ENCODE data around the gene NCAM2.
"Not testable (repeated sequence)": the region's sequence is repeated elsewhere in the genome, so short reads cannot be mapped to it uniquely, and the experiment has no call there.

NCAM2 gene

DNA sequence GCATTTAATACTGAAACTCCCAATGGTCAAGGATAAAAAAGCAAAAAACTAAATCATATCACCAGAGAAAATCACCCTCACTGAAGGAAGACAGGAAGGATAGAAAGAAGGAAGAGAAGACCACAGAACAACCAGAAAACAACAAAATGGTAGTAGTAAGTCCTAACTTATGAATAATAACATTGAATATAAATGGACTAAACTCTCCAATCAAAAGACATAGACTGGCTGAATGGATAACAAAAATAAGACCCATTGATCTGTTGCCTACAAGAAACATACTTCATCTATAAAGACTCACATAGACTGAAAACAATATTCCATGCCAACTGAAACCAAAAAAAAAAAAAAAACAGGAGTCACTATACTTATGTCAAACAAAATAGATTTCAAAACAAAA lies 347.7 kb downstream of the NCAM2 start:
- DNase-seq = no peak

DNA sequence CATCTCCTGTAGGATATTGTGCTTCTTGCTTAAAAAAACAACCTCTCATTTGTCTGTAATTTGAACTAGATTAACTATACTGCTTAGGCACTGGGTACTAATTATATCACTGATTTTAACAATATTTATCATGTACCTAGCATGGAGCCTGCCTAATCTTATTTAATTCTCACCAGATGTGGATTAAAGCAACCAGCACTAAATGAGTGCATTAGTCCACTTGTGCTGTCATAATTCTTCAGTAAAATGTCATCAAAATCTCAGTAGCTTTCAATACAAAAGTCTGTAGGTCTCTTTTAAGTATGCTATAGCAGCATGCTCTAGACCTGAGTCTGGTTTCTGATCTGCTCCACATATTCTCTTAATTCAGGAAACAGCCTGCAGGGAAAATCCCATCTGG lies 368.1 kb downstream of the NCAM2 start:
- no peak for DNase-seq

DNA sequence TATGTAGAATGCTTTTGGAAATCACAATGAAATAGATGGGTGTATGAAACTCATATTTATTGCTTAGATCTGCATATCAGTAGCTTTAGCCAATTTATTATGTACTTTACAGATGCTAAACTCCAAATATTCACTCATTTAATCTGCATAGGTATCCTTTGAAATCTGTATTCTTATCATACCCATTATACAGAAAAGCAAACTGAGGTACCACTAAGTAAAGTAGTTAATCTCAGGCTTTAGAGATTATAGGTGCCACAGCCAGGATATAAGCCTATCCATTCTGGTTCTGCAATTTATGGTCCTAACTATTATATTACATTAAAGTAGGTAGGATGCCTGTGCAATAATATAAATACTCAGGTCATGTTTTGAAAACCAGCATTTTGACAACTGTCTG lies 369.4 kb downstream of the NCAM2 start:
- DNase-seq = no peak

DNA sequence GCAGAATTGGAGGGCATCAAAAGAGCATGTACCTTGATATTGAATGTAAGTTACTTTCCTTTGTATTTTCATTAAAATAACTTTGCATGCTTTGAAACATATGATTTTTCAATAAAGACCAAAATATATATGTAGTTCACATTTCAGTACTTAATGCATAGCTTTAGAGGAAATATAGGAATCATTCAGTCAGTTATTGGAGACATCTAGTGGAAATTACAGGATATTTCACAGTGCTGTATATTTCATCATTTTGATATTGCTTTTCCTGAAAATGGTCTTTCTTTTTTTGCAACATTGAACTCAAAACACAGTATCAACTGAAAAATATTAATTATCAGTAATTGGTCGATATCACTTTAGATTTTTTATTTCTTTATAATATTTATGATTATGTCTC lies 375.8 kb downstream of the NCAM2 start:
- DNase-seq = no peak

- DNase-seq = no peak
Measured at GRCh38 chr21:21383126-21383525, 384.9 kb downstream of the NCAM2 start.

- no peak for DNase-seq
Measured at GRCh38 chr21:21384977-21385376, 386.8 kb downstream of the NCAM2 start.

DNA sequence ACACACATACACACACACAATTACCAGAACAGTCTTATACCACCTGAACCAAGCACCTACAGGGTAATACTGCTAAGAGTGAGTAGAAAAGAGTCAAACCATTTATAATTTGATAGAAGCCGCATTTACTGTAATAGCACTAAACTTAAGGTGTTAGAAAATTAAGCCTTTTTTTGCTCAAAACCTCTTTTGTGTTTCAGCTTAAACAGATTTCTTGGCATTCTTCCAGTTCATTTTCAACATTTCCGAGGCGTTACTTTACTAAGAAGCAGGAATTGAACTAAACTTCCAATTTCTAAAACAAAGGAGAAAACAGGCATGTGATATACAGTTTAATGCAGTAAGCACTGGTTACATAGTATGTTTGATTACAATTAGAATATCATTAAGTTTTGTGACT lies 387.2 kb downstream of the NCAM2 start:
- DNase-seq = no peak

GRCh38 chr21:21387916-21388315 lies 389.7 kb downstream of the NCAM2 start:
- DNase-seq = no peak

- no peak for DNase-seq
Measured at GRCh38 chr21:21394064-21394463, 395.9 kb downstream of the NCAM2 start.

GRCh38 chr21:21396424-21396823 lies 398.2 kb downstream of the NCAM2 start:
- no peak for DNase-seq

- DNase-seq = no peak
Measured at GRCh38 chr21:21397464-21397863, 399.3 kb downstream of the NCAM2 start.

DNA sequence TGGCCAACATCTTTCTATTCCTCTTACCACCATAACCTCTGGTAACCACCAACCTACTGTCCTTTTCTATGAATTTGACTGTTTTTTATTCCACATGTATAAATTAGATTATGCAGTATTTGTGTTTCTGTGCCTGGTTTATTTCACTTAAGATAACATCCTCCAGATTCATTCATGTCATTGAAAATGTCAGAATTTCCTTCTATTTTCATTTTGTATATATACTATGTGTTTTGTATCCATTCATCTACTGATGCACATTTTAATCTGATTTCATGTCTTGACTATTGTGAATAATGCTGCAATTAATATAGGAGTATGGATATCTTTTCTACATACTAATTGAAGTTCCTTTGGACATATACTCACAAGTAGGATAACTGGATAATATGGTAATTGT lies 403.2 kb downstream of the NCAM2 start:
- no peak for DNase-seq

- not testable (repeated sequence) for DNase-seq
Measured at GRCh38 chr21:21402187-21402586, 404.0 kb downstream of the NCAM2 start.

- DNase-seq = not testable (repeated sequence)
Measured at GRCh38 chr21:21404261-21404660, 406.1 kb downstream of the NCAM2 start.

- no peak for DNase-seq
Measured at GRCh38 chr21:21406921-21407320, 408.7 kb downstream of the NCAM2 start.

DNA sequence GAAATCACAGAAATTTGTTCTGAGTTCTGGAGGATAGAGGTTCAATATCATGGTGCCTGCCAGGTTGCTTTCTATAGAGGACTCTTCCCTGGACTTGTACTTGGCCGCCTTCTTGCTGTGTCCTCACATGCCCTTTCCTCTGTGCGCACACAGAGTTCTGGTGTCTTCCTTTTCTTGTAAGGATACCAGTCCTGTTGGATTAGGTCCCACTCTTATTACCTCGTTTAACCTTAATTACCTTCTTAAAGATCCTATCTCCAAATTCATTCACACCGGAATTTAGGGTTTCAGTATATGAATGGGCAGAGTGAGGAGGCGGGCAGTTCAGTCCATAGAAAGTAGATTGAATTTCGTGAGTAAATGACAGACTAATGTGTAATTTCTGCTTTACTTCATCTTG lies 413.9 kb downstream of the NCAM2 start:
- no peak for DNase-seq

- no peak for DNase-seq
Measured at GRCh38 chr21:21415741-21416140, 417.5 kb downstream of the NCAM2 start.

DNA sequence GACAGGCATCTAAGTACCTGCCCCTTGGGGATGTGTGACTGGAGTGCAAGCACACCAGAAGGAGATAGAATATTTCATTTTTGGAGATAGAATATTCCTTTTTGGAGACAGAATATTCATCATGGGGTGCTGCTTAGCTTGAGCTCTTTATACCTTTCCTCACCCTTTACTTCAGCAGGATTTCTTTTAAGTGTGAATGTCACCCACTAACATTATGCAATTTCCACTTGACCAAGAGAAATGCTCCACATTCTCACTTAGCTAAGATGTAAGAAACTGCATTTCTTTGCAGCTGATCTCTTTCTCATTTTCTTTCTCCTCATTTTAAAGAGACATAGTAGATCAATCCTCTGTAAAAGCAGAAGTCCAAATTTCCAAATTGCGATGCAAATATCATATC lies 436.7 kb downstream of the NCAM2 start:
- DNase-seq = no peak

GRCh38 chr21:21436012-21436534 lies 437.9 kb downstream of the NCAM2 start:
- DNase-seq = no peak

GRCh38 chr21:21439761-21440160 lies 441.6 kb downstream of the NCAM2 start:
- DNase-seq = no peak

DNA sequence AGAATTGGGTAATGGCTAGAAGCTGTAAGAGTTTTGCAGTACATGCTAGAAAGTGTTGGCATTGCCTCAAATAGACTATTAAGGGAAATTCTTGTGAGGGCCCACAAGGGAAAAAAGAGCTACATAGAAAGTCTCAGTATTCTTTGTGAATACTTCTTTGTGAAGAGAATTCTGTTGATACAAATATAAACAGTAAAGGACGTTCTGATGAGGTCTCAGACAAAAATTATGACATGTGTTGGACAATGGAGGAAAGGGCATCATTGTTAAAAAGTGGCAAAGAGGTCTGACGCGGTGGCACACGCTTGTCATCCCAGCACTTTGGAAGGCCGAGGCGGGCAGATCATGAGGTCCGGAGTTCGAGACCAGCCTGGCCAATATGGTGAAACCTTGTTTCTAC lies 458.9 kb downstream of the NCAM2 start:
- no peak for DNase-seq

DNA sequence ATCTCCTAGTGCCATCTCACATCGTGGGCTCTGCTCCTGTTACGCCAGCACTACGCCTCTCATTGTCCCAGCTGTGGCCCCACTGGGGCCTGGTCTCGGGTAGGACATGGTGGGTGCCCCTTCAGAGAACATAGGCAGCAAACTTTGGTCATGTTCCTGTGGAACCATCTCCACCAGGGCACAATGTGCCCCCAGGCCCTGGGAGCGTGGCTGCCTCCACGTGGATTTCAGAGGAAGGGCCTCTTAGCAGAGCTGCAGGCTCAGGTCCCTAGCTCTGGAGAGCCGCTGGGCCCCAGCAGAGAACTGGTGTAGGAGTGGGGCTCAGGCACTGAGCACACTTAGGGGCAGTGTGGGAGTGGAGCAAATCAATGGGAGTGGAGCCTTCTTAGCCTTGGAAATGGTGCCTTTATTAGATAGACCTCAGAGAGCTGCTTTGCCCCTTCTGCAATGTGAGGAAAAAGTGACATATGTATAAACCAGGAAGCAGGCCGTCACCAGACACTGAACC lies 460.0 kb downstream of the NCAM2 start:
- no peak for DNase-seq

DNA sequence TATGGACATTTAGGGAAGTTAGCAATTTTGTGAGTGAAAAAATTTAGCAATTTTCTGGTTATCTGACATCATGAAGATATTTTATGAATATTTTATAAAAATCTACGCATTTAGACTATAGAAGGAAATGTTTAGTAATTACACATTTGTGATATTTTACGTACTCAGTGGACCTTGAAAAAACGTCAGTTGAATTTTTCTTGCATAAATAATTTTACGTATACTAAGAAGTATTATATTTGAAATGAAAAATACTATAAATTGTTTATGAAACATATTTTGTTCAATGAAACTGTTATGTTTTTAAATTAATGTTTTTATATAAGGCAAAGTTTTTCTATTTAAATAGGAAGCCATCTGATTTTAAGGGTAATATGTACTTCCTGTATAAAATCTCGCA lies 462.8 kb downstream of the NCAM2 start:
- DNase-seq = no peak

- DNase-seq = no peak
Measured at GRCh38 chr21:21463456-21463855, 465.2 kb downstream of the NCAM2 start.

DNA sequence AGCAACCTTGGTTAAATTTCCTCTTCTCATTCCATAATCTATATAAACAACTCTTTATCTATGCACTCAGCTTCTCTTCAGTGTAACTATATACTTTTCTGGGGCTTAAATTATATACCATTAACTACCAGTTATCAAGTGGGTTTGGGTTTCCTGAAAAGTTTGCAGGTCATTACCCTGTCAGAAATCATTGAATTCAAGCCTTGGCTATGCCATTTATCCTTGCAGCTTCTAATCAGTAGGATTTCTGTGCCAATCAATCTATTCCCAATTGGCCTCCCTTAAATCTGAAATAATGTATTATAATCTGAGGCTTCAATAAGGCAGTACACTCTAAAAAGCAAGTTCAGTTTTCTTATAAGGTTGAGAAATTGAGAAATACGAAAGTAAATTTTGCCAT lies 466.5 kb downstream of the NCAM2 start:
- no peak for DNase-seq

DNA sequence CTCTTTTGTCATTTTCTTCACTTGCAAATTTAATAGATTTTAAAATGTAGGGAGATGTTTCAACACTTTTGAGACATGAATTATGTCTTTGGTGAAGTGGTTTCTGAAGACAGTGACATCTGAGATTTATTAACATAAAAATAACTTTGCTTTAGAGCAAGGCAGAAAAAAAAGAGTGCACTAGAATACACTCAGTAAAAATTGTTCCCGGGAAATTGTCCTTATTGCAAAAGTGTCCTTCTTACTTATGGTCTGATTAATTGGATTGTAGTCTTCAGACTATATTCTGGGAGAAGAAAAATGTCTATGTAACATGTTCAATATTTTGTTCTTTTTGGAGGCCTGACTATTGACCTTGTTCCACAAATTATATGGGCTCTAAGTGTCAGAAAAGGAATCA lies 468.5 kb downstream of the NCAM2 start:
- no peak for DNase-seq
